AML-193 (cell line): ENCODE data around the gene ANKRD11.
"Not testable (repeated sequence)": the region's sequence is repeated elsewhere in the genome, so short reads cannot be mapped to it uniquely, and the experiment has no call there.

Experiments used
- DNase-seq, 2 experiments: peaks; one replicate each; lab custom pipeline; 2025; lab: John Stamatoyannopoulos, UW

The ANKRD11 gene

DNA sequence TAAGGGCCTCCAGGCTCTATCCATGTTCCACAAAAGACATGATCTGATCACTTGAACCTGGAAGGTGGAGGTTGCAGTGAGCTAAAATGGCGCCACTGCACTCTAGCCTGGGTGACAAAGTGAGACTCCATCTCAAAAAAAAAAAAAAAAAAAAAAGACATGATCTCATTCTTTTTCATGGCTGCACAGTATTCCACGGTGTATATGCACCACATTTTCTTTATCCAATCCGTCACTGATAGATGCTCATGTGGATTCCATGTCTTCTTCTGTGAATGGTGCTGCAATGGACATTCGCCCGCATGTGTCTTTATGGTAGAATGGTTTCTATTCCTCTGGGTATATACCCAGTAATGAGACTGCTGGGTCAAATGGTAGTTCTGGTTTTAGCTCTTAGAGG lies 124.4 kb downstream of the ANKRD11 start:
- DNase-seq = no peak

DNA sequence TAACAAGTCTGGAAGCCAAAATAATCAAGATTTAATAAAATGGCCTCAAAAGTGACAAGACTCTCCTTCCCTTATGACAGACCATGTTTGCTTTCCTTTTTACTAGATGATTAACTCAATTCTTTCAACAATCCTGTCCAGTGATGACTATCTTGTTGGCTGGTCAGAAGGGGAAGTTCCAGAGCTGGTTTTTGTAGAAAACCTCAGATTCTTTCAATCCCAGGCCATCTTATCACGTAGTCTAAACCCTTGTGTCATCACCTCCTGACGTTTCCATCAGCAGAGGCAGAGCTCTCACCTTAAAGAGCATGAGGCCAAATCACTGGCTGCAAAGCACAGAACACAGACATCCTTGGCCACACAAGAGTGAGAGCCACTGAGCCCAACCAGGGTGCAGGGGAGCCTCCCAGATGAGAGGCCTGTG lies 125.3 kb downstream of the ANKRD11 start:
- peak; percentile 14 for DNase-seq

DNA sequence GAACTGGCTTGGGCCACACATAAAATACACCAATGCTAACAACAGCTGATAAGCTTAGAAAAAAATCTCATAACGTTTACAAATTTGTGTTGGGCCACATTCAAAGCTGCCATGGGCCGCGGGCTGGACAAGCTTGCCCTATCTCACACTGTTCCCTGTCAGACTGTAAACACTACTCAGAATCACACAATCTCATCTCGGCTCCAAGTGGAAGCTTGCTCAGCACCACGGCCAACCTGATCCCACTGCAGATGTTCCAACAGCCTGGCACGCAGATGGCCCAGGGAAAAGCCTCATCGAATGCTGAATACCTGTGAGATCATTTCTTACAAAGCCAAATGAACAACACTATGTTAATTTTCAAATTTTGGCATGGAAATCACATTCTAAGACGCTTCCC lies 125.8 kb downstream of the ANKRD11 start:
- no peak for DNase-seq

DNA sequence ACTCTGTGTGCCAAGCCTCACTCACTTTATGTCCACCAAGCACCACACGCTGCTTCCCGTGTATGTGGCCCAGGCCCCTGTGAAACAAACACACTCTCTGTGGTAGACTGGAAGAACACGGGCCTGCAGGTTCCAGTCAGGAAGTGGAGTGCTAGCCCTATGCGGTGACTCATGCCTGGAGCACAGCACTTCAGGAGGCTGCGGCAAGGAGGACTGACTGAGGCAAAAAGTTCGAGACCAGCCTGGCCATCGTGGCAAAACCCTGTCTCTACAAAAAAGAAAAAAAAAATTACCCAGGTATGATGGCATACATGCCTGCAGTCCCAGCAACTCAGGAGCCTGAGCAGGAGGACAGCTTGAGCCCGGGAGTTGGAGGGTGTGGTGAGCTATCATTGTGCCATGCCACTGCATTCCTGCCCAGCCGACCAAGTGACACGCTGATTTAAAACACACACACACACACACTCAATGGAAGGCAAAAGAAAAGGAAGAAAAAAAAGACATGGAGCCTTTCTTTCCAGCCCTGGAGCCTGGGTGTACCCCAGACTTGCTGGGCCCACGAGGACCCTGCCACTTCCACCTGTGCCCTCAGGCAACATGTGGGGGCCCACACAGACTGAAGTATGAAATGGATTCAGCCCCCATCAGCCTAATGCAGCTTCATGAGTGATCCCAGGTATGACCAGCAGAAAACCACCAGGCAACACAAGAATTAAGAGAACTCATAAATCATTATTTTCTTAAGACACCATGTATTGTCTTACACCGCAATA lies 126.6 kb downstream of the ANKRD11 start:
- peak; percentile 17 to 32 for DNase-seq

DNA sequence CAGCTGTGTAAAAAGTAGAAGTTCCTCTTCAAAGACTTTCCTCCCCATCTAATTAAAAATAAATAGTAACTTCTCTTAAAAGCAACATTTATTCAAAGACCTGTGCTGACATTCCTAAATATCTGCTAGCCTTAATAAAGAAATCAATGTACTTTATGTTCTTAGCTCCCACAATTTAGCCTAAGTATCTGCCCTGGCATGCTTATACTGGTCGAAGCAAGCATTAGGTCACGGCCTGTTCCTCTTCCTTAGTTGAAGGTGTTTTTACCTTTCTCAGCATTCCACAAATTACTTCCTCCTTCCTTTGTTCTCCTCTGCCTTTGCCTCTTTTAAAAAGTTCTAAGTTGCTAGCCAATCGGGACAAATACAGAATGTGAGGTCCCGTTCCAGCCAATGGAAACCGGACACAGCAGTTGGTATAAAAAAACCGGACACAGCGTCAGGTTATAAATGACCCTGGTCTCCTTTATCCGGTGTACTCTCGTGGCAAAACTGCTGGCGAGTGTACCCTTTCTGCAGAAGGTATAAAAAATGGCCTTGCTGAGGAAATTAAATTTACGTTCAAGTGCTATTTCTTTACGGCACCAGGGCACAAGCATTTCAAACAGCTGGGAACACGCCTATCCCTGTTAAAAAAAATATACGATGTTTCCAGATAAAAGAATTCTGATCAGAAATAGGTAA lies 127.7 kb downstream of the ANKRD11 start:
- not testable (repeated sequence) for DNase-seq

DNA sequence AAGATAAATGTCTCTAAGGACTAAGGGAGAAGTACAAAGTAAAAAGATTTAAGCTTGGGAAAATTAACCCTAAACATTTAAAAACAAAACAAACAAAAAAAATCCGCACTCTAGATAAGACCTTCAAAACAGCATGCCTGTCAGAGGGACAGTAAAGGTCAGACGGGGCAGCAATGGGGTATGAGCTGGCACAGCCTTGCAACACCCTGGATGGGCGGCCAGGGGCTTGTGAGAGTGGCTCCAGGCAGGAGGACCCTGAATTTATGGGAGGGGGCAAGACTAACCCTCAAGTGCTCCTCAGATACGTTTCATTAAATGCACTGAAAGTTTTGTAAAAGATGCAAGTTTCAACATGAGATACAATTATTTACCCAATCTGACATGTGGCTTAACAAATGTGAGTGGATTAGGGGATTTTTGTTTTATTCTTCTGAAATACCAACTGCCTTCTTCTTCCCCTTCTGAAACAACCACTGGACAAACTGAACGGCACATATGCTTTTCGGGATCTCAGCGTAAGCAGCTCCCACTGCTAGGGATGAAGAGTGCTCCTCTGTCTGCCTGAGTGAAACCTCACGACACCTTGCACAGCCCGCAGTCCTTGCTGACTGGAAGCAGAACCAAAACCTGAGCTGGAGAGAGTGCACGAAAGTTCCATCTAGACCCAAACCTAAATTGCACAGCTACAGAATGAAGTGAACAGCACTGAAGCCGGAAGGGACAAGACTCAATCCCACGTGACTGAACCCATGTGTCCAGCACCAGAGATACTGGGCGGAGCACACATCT lies 128.4 kb downstream of the ANKRD11 start:
- DNase-seq = no peak

DNA sequence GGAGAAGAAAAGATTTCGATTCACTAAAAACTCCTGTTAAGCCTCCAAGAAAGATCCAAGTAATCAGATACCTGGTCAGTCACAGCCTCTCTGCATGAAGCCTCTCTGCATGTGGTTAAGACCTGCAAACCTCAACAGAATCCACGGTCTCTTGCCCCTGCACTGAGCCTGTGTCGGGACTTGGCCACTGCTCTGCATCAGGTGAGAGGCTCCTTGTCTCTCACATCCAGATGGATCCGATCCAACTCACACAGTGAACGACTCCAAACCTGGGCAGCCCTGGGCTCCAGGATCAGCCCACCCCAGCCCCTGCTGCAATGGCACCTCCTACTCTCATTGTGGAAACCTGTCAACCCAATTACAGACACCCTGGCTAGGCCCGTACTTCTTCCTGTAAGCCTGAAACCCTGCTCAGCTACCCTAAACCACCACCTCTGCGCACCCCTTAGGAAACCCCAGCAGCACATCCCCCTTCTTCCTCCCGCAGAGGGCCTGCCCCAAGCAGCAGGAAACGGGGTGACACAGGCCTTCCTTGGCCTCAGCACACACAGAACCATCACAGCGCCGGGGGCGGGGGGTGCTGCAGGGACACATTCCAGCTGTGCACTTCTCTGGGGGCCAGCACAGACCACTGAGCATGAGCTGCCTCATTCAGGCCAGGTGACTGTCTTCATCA lies 129.5 kb downstream of the ANKRD11 start:
- peak; percentile 74 to 80 for DNase-seq

DNA sequence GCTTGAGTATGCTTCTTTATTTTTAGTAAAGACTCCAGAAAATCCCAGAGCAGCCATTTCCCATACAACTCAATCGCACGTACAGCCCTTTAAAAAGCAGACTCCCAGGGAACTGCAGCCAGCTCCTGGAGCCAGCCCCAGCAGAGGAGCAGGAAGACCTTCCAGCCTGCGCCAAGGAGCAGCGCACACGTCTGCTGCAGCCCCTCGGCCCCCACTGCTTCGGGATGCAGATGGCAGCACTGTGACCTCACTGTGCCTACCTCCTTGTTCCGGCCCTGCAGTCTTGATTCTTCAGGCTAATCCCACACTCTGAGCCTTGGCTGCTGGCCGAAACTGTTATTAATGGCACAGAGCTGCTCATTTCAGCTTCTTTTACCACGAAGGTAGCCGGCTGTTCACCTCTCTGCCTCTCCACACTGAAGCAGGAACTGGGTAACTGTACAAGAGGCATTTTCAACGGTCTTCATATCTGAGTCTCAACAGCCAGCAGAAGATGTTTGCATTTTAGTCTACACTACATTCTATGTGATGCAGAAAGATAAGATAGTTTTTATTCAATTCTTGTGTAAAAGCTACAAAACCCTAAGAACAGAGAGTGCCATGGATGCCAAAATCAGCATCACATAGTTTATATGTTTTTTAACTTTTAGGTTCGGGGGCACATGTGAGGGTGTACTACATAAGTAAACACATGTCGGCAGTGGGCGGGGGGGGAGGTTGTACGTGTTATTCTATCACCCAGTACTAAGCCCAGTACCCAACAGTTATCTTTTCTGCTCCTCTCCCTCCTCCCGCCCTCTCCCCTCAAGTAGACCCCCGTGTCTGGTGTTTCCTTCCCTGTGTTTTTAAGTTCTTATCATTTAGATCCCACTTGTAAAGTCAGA lies 130.9 kb downstream of the ANKRD11 start:
- no peak for DNase-seq

DNA sequence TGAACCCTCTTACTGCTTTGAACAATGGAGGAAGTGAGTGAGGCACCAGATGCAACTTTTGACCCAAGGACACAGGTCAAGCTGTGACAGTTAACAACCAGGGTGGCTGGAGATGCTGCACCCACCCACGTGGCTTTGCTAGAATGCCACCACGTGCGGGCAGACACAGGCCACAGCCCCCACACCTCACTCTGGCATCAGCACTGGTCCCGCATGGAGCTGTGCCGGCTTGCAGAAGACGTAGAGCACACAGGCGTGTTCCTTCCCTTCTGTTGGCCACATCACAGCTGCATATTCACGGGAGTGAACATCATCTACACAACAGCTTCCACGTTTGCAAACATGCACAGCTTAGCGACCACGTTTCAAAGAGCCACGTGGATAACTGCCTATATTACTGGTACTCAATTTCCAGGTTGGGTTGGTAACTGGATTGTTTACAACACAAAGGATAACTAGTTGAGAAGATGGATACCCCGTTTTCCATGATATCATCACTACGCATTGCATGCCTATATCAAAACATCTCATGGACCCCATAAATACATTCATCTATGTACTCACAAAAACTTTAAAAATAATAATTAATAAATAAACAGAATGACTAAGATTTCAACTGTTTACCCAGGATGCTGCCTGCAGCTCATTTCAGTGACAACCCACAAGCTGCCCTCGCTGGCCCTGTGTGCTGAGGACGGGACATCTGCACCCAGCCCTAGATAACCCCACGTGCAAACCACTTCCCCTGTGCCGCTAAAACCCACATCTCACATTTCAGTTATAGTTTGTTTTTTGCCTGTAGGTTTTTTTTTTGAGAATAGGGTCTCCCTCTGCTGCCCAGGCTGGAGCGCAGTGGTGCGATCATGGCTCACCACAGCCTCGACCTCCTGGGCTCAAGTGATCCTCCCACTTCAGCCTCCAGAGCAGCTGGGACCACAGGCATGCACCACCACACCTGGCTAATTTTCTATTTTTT lies 132.0 kb downstream of the ANKRD11 start:
- DNase-seq = peak; percentile 37 to 44

DNA sequence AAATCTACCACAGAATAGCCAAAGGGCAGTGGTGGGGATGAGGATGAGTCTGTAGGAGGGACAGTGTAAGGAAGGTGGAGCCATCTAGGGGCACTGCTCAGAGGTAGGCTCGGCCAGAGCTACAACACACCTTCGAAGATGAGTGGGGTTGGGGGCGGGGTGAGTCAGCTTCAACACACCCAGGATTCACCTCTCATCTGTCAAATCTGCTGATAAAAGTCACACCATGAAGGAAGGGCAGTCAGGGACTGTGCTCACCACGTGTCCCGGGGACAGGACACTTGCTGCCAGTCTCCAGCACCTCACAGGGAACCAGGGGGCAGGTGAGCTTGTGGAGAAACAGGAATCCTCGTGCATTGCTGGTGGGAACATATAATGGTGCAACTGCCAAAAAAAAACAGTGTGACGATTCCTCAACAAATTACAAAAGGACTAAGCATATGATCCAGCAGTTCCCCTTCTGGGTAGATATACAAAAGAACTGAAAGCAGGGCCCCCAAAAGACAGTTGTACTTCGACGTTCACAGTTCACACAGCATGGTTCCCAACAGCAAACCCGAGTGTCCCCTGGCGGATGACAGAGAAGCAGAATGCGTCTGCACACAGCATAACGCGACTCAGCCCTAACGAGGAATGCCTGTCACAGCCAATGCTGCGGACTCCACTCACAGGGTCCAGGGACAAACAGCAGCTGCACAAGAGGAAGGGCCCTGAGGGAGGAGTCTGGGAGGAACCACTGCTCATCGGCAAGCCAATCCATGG lies 133.1 kb downstream of the ANKRD11 start:
- DNase-seq = no peak

DNA sequence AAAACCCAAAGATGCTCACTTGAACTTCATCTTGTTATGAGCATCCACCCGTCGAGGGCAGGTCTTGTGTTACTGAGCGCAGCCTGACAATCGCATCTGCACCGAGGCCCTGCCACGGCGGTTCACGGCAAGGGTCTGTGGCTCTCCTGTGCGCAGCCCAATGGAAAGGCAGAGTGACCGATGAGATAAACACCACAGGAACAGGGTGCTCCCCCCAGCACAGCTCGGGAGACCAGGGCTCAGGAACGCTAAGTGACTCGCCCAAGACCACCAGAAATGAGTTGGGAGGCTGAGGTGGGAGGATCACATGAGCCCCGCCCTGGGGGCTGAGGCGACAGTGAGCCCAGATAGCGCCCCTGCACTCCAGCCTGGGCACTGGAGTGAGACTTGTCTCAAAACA lies 134.7 kb downstream of the ANKRD11 start:
- no peak for DNase-seq

DNA sequence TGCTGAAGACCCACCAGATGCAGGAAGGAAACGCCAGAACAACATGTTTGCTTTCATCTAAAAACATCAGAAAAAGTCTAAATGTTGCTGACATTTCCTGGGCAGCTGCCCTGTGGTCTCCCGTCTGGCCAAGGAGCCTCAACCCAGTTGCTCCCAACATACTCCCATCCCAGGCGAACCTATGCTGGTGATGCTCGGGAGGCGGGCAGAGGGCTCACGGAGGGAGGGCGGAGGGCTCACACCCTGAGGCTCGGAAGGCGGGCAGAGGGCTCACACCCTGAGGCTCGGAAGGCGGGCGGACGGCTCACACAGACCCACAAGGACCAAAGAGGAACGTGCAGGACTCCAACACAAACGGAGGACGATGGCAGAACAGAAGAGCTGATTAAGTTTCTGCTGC lies 135.4 kb downstream of the ANKRD11 start:
- no peak for DNase-seq

DNA sequence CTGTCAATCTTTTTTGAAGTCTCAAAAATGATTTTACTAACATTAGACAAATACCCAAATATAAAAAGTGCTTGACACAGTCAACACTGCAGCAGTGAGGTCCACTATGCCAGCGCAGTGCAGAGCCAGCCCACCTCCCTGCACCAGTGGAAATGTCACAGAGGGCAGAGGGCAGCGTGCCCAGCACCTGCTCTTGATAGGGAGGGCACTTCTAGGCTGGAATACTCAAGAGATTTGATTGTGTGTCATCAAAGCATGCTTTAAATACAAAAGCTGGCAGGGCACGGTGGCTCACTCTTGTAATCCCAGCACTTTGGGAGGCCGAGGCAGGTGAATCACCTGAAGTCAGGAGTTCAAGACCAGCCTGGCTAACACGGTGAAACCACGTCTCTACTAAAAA lies 136.0 kb downstream of the ANKRD11 start:
- DNase-seq = no peak

DNA sequence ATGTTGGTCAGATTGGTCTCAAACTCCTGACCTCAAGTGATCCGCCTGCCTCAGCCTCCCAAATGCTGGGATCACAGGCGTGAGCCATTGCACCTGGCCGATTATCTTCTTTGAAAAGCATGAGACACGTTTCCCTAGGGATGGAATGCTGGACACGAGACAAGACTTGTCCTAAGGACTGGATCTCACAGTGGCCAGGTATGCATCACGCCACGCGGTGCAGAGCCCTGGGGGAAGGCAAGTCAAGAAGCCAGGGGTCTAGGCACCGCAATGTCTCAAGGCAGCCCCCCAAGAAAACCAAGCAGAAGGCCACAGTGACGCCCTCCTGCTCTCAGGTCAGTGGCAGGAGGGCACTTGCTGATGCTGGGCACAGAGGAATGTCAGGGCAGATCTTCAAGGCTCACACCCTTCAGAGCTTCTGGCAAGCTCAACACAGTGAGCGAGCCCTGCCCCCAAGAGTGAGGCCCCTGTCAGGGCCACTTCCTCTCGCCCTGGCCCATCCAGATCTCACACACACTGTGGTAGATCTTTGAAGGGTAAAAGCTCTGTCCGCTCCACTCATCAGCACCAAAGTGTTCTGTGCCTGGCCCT lies 138.2 kb downstream of the ANKRD11 start:
- DNase-seq = no peak

DNA sequence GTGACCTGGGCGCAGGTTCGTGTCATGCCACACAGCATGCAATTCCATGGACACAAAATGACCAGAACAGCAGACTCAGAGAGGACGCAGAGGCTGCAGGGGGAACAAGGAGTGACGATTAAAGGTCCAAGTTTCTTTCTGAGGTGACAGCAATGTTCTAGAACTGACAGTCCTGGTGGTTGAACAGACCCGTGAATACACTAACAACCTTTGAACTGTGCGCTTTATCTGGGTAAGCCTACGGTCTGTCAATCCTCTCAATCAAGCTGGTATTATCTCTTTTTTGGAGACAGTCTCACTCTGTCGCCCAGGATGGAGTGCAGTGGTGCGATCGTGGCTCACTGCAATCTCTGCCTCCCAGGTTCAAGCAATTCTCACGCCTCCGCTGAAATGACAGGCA lies 138.7 kb downstream of the ANKRD11 start:
- no peak for DNase-seq

DNA sequence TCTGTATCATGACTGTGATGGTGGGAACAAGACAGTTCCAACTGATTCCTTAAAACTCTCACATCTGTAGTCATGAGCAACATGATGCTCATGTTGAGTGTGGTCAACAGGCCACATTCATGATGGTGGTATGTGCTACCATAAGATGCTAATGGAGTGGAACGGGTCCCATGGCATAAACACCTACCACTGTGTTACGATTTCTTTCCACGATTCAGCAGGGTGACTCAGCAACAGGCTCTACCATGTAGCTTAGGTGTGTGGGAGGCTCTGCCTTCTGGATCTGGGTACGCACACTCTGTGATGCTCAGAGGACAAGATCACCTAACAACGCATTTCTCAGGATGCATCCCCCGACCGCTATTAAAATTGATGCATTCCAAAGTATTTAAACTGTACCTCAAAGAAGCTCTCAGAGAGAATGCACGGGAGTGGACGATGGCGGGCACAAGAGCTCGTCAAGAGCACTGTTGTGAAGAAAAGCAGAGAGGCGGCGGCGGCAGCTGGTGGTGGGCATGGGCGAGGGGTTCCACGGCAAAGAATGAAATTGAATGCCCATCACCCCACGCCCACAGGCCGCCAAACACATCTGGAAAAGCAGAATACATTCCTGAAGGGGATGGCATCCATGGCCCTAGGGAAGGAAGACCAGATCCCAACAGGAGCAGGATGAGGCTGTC lies 139.5 kb downstream of the ANKRD11 start:
- DNase-seq = no peak

DNA sequence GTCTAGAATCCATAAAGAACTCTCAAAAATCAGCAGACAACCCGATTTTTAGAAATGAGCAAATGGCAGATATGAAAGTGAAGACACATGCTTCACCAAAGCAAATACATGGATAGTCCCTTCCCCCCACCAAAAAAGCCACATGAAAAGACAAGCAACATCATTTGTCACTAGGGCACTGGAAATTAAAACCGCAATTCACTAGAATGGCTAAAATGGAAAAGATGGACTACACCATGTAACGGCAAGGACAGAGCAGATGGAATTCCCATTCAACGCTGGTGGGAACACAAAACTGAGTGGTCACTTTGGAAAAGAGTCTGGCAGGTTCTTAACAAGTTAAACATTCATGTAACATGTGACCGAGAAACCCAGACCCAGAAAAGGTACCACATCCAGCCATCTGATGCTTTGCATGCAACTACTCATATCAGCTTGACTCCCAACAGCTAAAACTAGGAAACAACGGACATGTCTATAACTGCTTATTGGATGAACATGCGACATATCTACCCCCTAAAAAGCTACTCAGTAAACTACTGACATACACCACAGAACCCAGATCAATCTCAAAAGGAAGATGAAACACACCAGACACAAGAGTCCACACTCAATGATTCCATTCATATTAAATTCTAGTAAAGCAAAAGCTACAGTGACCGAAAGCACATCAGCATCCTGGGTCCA lies 140.3 kb downstream of the ANKRD11 start:
- DNase-seq = no peak

DNA sequence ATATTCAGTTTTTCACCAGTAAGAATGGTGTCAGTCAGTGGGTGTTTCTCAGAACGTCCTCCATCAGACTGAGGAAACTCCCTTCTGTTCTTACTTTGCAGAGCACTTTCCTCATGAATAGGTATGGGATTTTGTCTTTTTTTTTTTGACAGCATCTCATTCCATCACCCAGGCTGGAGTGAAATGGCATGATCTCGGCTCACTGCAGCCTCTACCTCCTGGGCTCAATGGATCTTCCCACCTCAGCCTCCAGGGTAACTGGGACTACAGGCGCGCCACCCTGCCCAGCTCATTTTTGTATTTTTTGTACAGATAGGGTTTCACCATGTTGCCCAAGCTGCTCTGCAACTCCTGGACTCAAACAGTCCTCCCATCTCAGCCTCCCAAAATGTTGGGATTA lies 142.6 kb downstream of the ANKRD11 start:
- no peak for DNase-seq
